Heart left ventricle (tissue), 13 donors: Measurements from ENCODE around the gene GLT1D1.

Source experiments
- POLR2A ChIP-seq, 2 donors: fragments of 450-650 bp; IDR thresholded peaks; one replicate each; pipeline ENCODE4 v1.6.1; 2017; ENCODE audit warnings: antibody characterized with exemption in 2 of 2, mild to moderate bottlenecking in 2 of 2, moderate library complexity in 2 of 2
- TF ChIP-seq, protein P1 (sequence below), 12 donors: fragments of 200-600 bp; sonication (generic) in 4 of 12; IDR thresholded peaks; one replicate each; pipeline versions ENCODE4 v1.5.0 to v1.8.0; 2018 to 2022; ENCODE audit warnings: antibody characterized with exemption in 12 of 12, mild to moderate bottlenecking in 5 of 12
- donor health status: ischemic (EF 13 %, LVEDD 7.1; RV severe dilation, severe dysfunction).
- donor health status: DM: no; HTN: yes; CAD: no.
- donor health status: DM: no; HTN: no; CAD: no.
- donor health status: ischemic (EF 25% LVEDD 6.9; RV normal size, moderate dysfunction).
- donor health status: ischemic (EF 25% LVEDD 5.7; RV mildly dilated, moderate dysfunction).
- donor health status: ischemic (EF 35%, LVEDD 5.7; RV mildly dilated, moderate dysfunction).
- donor health status: nonischemic (EF 11% LVEDD 7.7; RV severe dilation, severe dysfunction).
- donor health status: DM: yes; HTN: yes; CAD: no.
- donor health status: PGD.
- donor health status: ischemic (EF 29% LVEDD 5.4; RV normal size, mild dysfunction).
- donor health status: nonischemic (EF 23%, LVEDD 6.1; RV moderate dilation, normal function).

GRCh38 chr12:129028844-129029243 lies 175.6 kb downstream of the GLT1D1 start:
- TF ChIP-seq, protein P1, sequence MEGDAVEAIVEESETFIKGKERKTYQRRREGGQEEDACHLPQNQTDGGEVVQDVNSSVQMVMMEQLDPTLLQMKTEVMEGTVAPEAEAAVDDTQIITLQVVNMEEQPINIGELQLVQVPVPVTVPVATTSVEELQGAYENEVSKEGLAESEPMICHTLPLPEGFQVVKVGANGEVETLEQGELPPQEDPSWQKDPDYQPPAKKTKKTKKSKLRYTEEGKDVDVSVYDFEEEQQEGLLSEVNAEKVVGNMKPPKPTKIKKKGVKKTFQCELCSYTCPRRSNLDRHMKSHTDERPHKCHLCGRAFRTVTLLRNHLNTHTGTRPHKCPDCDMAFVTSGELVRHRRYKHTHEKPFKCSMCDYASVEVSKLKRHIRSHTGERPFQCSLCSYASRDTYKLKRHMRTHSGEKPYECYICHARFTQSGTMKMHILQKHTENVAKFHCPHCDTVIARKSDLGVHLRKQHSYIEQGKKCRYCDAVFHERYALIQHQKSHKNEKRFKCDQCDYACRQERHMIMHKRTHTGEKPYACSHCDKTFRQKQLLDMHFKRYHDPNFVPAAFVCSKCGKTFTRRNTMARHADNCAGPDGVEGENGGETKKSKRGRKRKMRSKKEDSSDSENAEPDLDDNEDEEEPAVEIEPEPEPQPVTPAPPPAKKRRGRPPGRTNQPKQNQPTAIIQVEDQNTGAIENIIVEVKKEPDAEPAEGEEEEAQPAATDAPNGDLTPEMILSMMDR (IDR thresholded peaks at IDR 0.05) = no peak
- TF ChIP-seq POLR2A (IDR thresholded peaks at IDR 0.05) = no peak
